NCI-H1436 (cell line): ENCODE measurements around the gene FBXO22.
"Not testable (repeated sequence)": the region's sequence is repeated elsewhere in the genome, so short reads cannot be mapped to it uniquely, and the experiment has no call there.

Source experiments
- DNase-seq: peaks from one replicate; lab custom pipeline; 2025; lab: John Stamatoyannopoulos, UW

The FBXO22 gene

GRCh38 chr15:75981149-75981815, 77.6 kb downstream of the FBXO22 start:
- no peak for DNase-seq

GRCh38 chr15:75982468-75982867, 78.8 kb downstream of the FBXO22 start:
- no peak for DNase-seq

DNA sequence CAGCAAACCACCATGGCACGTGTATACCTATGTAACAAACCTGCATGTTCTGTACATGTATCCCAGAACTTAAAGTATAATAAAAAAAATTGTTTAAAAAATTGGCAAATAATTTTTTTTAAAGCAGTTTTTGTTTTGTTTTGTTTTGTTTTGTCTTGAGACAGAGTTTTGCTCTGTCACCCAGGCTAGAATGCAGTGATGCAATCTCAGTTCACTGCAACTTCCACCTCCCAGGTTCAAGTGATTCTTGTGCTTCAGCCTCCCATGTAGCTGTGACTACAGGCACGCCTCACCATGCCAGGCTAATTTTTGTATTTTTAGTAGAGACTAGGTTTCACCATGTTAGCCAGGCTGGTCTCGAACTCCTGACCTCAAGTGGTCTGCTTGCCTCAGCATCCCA, 81.0 kb downstream of the FBXO22 start:
- not testable (repeated sequence) for DNase-seq

DNA sequence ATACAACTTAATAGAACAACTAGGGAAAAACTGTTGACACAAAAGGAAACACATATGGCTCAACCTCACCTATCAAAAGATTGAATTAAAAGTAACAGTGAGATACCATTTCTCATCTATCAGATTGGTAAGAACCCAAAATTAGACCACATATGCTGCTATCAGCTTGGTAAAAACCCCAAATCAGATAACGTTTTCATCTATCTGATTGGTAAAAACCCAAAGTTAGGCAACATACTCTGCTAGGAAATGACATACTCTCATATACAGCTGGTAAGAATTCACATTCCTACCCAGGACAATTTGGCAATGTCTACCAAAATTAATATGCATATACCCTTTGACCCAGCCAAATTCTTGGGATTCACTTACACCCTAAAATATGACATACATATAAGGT, 82.3 kb downstream of the FBXO22 start:
- no peak for DNase-seq

GRCh38 chr15:75989045-75989444, 85.4 kb downstream of the FBXO22 start:
- no peak for DNase-seq

GRCh38 chr15:75989875-75990274, 86.2 kb downstream of the FBXO22 start:
- DNase-seq: no peak
